Gastroesophageal sphincter (tissue), 4 donors: ENCODE results near the gene LRCH3. TPM values are rescaled to one million over a fixed set of nuclear protein-coding genes. Genes with fewer than 3 reads are reported as not detected.

Experiments used
- ATAC-seq: fragments of 150-250 bp; one replicate; pipeline ENCODE4 v1.9.1; 2016; ENCODE audit warnings: mild to moderate bottlenecking, moderate library complexity
- H3K27ac ChIP-seq, 4 donors: fragments of 200-600 bp; sonication (generic) in 3 of 4; 1 replicate in 3 of 4; 2 replicates in 1 of 4; pipeline ENCODE4 v1.5.1; 2016 to 2019
- H3K27me3 ChIP-seq: fragments of 200-600 bp; sonication (generic); one replicate; pipeline ENCODE4 v1.5.1; 2019
- H3K36me3 ChIP-seq, 2 donors: fragments of 200-600 bp; sonication (generic); one replicate each; pipeline ENCODE4 v1.5.1; 2019; ENCODE audit warnings: control low read depth in 1 of 2
- H3K4me1 ChIP-seq, 3 donors: fragments of 200-600 bp; sonication (generic); 1 replicate in 2 of 3; 2 replicates in 1 of 3; pipeline ENCODE4 v1.5.1; 2016 to 2019; ENCODE audit warnings: control low read depth in 2 of 3
- H3K4me3 ChIP-seq, 2 donors: fragments of 200-600 bp; sonication (generic); one replicate each; pipeline ENCODE4 v1.5.1; 2019; ENCODE audit warnings: mild to moderate bottlenecking in 1 of 2, moderate library complexity in 1 of 2
- H3K9me3 ChIP-seq, 3 donors: fragments of 200-600 bp; sonication (generic); one replicate each; pipeline ENCODE4 v1.5.1; 2017 to 2019; ENCODE audit warnings: control low read depth in 2 of 3
- CTCF ChIP-seq, 4 experiments: fragments of 200-600 bp in 2 of 4; fragments of 450-650 bp in 2 of 4; sonication (generic) in 1 of 4; IDR thresholded peaks; one replicate each; pipeline ENCODE4 v1.5.1; 2017 to 2019; ENCODE audit warnings: antibody characterized with exemption in 4 of 4, mild to moderate bottlenecking in 2 of 4, moderate library complexity in 2 of 4
- EP300 ChIP-seq: sonication (generic); formaldehyde crosslinking; IDR thresholded peaks from one replicate; pipeline ENCODE4 v1.6.1; 2017; ENCODE audit warnings: antibody characterized with exemption, mild to moderate bottlenecking
- POLR2A ChIP-seq, 2 donors: fragments of 450-650 bp; IDR thresholded peaks; one replicate each; pipeline ENCODE4 v1.6.1; 2017; ENCODE audit warnings: antibody characterized with exemption in 2 of 2, mild to moderate bottlenecking in 2 of 2, moderate library complexity in 1 of 2
- POLR2AphosphoS5 ChIP-seq: sonication (generic); formaldehyde crosslinking; IDR thresholded peaks from one replicate; pipeline ENCODE4 v1.6.1; 2017; ENCODE audit warnings: antibody characterized with exemption
- WGBS, 2 donors: methylation state at CpG; one replicate each; pipeline ENCODE4 v1.1.5; 2018; ENCODE audit warnings: low coverage in 1 of 2; 5-methylcytosine and 5-hydroxymethylcytosine counted together
- total RNA-seq, 4 donors: library from RNA; depleted of rRNA; stranded (reverse); fragments of >200 nt; gene quantifications; one replicate each; pipeline ENCODE4 v1.1.0, GENCODE V29; 2016

LRCH3 gene
- total RNA-seq, 4 donors from 2014 or later: 39.0 to 158 (median 69.6) TPM

GRCh38 chr3:197802779-197803459 lies 11.9 kb downstream of the LRCH3 start:
- no peak for ATAC-seq
- 86 to 90% methylated on average over 3 of the region's 3 CpGs for WGBS, 2 donors
- Histone ChIP-seq H3K27ac (no peak overlapping the region), H3K4me1 (peaks cover 5 to 72% (median 9%) of the 10 kb centered on the region in 3 donors), H3K27me3 (no peaks in the 10 kb centered on the region), H3K36me3 (no peaks in the 10 kb centered on the region), H3K4me3 (no peak overlapping the region), H3K9me3 (no peaks in the 10 kb centered on the region)
- no peak for TF ChIP-seq EP300
- no peak for TF ChIP-seq POLR2AphosphoS5
- TF ChIP-seq CTCF (IDR thresholded peaks at IDR 0.05): no peak
- TF ChIP-seq POLR2A (IDR thresholded peaks at IDR 0.05): no peak

- WGBS, 2 donors: 73 to 76% methylated on average over 3 to 4 of the region's 4 CpGs
- TF ChIP-seq CTCF (IDR thresholded peaks at IDR 0.05) (no peak), EP300 (no peak), POLR2AphosphoS5 (no peak), POLR2A (IDR thresholded peaks at IDR 0.05) (no peak)
- Histone ChIP-seq H3K4me3 (no peak overlapping the region), H3K9me3 (no peaks in the 10 kb centered on the region), H3K27ac (no peak overlapping the region), H3K27me3 (no peaks in the 10 kb centered on the region), H3K4me1 (peaks cover 2 to 72% (median 12%) of the 10 kb centered on the region in 3 donors), H3K36me3 (no peaks in the 10 kb centered on the region)
- ATAC-seq: no peak
These were observed 13.5 kb downstream of the LRCH3 start for GRCh38 chr3:197804511-197804910.

DNA sequence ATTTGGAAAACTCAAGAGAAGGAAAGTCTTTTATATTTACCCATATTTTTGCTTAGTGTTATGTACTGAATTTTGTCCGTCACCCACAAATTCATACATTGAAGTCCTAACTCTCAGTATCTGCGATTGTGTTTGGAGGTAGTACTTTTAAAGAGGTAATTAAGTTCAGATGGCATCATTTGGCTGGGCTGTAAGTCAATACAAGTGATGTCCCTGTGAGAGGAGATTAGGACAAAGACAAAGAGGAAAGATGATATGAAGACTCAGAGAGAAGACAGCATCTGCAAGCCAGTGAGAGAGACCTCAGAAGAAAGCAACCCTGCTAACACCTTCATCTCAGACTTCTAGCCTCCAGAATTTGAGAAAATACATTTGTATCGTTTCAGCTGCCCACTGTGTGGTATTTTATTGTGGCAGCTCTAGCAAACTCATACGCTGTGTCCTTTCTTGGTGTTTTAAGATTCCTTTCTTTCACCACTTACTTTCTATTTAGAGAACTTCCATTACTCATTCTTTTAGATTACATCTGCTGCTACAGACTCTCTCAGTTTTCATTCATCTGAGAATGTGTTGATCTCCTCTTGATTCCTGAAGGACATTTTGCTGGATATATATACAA lies 17.0 kb downstream of the LRCH3 start:
- no peaks in the 10 kb centered on the region for H3K27me3 ChIP-seq
- H3K36me3 ChIP-seq: no peaks in the 10 kb centered on the region
- no peak for ATAC-seq
- H3K9me3 ChIP-seq: no peaks in the 10 kb centered on the region
- TF ChIP-seq POLR2A (IDR thresholded peaks at IDR 0.05) (no peak), POLR2AphosphoS5 (no peak), CTCF (IDR thresholded peaks at IDR 0.05) (no peak), EP300 (no peak)
- H3K27ac ChIP-seq: peak overlapping the region; percentile 68 to 76 (median 74)
- H3K4me3 ChIP-seq: no peak overlapping the region
- WGBS, 2 donors: 57 to 59% methylated on average over 4 of the region's 4 CpGs
- peaks cover 8 to 73% (median 16%) of the 10 kb centered on the region in 3 donors for H3K4me1 ChIP-seq

DNA sequence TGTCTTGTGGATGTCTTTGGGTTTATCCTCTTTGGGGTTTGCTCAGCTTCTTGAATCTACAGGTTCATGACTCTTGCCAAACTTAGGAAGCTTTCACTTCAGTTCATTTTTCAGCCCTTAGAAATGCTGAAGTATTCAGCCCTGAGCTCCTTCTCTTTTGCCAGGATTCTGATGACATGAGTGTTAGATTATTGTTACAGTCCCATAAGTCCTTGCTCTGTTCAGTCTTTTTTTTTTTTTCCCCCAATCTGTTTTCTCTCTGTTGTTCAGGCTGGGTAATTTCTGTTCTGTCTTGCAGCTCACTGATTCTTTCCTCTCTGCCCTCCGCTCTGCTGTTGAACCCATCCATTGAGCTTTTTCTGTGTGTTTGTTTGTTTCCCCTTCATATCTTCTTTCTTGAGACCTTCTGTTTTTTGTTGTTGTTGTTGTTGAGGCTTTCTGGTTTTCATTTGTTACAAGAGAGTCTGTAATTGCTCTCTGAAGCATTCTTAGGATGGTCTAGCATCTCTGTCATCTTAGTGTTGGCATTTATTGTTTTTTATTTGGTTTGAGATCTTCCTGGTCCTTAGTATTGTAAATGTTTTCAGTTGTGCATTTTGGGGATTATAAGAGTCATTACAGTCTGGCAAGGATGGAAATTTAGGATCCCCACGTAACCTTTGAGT lies 18.4 kb downstream of the LRCH3 start:
- Histone ChIP-seq H3K36me3 (no peaks in the 10 kb centered on the region), H3K4me3 (no peak overlapping the region), H3K4me1 (peaks cover 8 to 61% (median 16%) of the 10 kb centered on the region in 3 donors), H3K27ac (peak overlapping the region; percentile 48 to 76 (median 74)), H3K9me3 (no peaks in the 10 kb centered on the region), H3K27me3 (no peaks in the 10 kb centered on the region)
- TF ChIP-seq POLR2A (IDR thresholded peaks at IDR 0.05) (no peak), EP300 (no peak), CTCF (IDR thresholded peaks at IDR 0.05) (no peak), POLR2AphosphoS5 (peak; percentile 55)
- WGBS, 2 donors: 29% methylated on average over 2 of the region's 2 CpGs; no CpG with 5 or more reads in 1 of the 2 donors
- ATAC-seq: peak; percentile 63
